HG03159 (cell line): Measurements from ENCODE around the gene FOXE1.

Experiments used
- ATAC-seq: cut with Tn5 transposase; IDR thresholded peaks from one replicate; pipeline ENCODE4 v1.9.1; 2021; ENCODE audit warnings: mild to moderate bottlenecking, moderate library complexity; ENCODE audit not compliant: unreplicated experiment

Gene FOXE1

GRCh38 chr9:97853056-97853843 lies at the start of gene FOXE1:
FOXE1 (plus strand) TSS chr9:97853226; CDS start chr9:97853915, 689 bp downstream.
- no peak for ATAC-seq

GRCh38 chr9:97804059-97804365 lies 49.0 kb upstream of the FOXE1 start:
- ATAC-seq, result no peak

DNA sequence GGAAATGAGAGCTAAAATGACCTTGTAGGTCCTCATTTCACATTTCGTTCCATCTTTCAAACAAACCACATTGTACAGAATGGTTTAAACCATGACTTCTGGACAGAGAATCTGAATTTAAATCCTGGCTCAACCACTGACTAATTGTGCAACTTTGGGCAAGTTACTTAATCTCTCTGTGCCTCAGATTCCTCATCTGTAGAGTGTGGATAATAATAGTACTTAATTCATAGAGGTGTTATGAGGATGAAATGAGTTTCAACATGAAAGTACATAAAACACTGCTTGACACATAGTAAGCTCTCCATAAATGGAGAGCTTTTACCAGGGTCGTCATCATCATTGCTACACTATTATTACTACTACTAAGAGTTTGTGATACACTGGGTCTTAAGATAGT lies 46.3 kb upstream of the FOXE1 start:
- ATAC-seq, result no peak

DNA sequence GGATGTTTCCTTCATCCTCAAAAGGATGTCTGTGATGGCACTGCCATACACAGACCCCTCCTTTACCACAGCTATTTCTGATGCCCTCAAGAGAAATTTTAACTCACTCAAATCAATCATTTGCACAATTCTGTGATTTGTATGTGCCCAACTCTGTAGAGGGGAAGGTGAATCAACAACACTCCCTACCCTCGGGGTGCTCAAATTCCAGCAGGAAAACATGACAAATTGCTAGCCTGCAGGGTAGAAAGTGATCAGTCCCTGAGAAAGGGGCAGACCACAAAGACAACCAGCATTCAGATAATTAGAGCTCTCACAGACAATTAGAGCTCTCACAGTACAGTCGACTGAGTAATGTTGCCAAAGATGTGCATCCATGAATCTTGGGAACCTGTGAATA lies 45.3 kb upstream of the FOXE1 start:
- no peak for ATAC-seq

GRCh38 chr9:97808415-97808814 lies 44.6 kb upstream of the FOXE1 start:
- ATAC-seq, result no peak

- ATAC-seq, result no peak
These were observed 44.1 kb upstream of the FOXE1 start for GRCh38 chr9:97808972-97809371.

GRCh38 chr9:97809666-97810344 lies 43.2 kb upstream of the FOXE1 start:
- no peak for ATAC-seq

DNA sequence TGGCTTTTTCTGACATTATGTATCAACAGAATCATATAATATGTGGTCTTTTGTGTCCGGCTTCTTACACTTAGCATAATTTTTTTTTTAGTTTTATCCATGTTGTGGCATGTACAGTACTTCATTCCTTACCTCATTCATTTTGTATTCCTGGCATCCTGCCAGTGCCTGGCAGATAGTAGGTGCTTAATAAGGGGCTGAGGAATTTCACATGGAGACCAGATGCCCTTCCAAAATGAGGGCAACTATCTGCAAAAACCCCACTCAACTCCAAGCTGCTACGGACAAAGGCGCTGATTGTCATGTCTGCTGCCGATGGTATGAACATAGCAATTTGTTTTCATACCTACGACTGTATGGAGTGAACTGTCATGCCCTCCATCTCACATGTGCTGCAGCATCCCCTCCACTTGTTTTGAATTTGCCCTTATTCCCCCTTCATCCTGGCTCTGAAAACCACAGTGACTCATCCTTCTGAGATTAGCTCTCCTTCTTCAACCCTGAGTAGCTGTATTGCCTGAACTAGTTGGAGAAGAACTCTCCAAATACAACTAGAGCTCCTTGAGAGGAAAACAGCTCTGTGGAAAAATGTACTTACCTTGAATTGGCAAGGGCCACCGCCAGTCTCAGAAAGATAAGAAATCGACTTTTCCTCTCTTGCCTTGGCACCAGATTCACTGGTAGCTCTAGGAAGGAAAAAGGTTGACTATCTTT lies 41.3 kb upstream of the FOXE1 start:
- ATAC-seq, result no peak

GRCh38 chr9:97812247-97812543 lies 40.8 kb upstream of the FOXE1 start:
- ATAC-seq, result no peak

DNA sequence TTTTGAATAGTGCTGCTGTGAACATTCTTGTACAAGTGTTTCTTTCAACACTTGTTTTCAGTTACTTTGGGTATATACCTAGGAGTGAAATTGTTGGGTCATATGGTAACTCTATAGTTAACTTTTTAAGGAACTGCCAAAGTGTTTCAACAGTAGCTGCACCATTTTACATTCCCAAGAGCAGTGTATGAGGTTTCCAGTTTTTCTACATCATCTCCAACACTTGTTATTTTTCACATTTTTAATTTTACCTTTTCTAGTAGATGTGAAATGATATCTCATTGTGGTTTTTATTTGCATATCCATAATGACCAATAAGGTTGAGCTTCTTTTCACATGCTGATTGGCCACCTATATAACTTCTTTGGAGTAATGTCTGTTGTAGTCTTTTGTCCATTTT lies 40.0 kb upstream of the FOXE1 start:
- ATAC-seq, result no peak

GRCh38 chr9:97819735-97820134 lies 33.3 kb upstream of the FOXE1 start:
- ATAC-seq, result no peak

DNA sequence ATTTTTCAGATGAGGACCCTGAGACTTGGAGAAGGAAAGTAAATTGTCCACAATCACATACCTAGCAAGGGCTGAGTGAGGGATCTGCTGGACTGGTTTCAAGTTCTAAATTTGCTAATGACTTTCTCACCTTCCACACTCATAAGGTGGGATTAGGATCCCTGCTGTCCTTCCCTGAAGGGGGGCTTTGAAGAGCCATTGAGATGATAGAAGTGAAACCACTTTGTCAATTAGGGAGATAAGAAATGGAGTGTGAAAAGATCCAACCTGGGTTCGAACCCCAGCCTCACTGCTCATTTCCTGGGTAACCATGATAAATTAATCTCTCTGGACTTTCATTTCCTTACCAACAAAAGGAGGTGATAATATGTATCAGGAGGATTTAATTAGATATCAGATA lies 32.7 kb upstream of the FOXE1 start:
- no peak for ATAC-seq

- no peak for ATAC-seq
These were observed 21.9 kb upstream of the FOXE1 start for GRCh38 chr9:97830884-97831829.

DNA sequence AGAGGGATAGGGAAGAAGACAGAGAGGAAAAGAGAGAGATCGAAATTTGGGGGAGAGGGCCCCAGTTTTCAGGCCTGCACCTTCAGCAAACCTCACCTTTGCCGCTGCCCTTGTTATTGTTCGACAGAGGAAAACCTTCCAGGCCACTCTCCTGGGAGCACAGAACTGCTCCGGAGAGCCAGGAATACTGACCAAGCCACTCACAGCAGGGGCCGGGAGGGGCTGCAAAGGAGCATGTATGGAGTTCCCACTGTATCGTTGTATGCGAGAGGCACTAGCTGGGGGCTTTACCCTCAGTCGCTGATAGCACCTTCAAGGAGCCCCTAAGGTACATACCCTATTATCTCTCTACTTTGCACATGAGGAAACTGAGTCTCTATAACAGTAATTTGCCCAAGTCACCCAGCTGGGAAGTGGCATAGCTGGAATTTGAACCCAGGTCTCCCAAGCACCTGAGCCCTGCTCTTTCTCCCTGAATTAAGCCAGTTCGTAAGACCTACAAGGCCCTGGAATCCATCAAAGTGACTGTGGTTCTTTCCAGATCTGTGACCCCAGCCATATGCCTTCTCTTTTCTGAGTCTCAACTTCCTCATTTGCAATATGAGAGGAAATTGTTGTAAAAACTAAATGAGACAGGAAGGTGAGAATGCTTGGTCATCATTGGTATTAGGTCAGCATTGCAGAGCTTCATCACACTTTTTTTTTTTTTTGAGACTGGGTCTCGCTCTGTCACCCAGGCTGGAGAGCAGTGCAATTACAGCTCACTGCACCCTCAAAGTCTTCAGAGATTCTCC lies 21.0 kb upstream of the FOXE1 start:
- ATAC-seq, result no peak

DNA sequence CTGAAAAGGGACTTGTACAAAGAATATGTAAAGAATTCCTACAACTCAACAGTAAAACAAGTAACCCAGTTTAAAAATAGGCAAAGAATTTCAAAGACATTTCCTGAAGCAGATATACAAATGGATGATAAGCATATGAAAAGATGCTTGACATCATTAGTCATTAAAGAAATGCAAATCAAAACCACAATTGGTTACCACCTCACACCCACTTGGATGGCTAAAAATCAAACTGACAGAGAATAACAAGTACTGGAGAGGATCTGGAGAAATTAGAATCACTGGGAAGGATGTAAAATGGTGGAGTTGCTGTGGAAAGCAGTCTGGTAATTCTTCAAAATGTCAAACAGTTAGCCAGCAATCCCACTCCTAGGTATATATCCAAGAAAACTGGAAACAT lies 12.5 kb upstream of the FOXE1 start:
- no peak for ATAC-seq

DNA sequence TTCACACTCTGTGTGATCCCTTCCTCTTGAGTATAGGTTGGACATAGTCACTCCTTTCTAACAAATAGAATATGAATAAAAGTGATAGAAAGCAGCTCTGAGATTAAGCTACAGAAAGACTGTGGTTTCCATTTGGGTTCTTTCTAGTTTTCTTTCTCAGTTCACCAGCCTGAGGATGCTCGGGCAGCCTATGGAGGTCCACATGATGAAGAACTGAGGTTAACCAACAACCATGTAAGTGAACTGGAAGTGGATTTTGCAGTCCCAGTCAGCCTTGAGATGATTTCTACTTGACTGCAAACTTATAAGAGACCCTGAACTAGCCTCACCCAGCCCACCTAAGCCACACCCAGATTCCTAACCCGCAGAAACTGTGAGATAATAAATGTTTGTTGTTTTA lies 10.1 kb upstream of the FOXE1 start:
- ATAC-seq, result no peak

DNA sequence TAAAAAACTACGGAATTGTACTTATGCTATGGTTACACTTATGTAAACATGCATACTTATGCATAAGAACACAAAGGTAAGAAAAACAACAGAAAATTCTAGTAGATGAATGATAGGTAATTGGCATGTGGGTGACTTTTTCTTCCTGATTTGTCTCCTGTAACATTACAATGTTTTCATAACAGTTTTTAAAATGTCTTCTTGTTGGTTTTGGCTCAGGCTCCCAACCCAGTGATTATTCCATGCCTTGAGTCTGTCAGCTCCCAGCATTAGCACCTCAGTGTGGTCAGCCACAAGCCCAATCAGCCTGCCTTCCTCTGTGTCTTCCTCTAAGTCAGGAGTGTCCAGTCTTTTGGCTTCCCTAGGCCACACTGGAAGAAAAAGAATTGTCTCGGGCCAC lies 7.9 kb upstream of the FOXE1 start:
- no peak for ATAC-seq

DNA sequence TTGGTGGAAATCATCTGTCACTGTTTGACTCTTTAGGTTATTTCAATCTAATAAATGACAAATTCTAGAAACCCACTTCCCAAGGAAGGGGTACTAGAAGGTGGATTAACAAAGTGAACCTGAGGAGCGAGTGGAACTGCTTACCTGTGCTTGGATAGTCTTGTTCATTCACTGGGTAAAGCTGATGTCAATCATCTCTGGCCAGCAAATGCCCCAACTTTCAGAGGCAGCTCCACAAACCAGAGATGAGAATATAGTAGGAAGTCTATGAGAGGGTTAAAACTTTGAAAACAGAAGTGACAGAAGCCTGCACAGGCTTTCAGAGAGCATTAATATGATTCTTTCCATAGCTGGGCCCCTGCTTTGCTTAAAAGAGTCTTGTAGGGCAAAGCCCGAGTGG lies 7.3 kb upstream of the FOXE1 start:
- ATAC-seq, result no peak

DNA sequence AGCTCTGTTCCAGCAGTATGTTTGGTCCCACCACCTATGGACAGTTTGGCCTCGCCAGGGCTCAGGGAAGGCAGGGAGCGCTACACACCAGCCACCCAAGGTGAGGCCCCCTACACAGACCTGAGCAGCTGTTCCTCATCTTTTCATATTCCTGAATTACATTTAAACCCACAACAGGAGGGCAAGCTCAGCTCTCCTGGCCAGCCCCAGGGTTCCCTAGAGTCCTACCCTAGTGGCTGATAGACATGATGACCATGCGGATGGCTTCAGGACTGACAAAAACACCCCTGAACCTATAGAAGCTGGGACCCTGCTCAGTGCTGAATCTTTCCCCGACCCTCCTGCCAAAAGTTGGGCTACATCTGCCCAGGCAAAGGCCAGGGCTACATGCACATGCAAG lies 6.7 kb upstream of the FOXE1 start:
- ATAC-seq, result no peak

DNA sequence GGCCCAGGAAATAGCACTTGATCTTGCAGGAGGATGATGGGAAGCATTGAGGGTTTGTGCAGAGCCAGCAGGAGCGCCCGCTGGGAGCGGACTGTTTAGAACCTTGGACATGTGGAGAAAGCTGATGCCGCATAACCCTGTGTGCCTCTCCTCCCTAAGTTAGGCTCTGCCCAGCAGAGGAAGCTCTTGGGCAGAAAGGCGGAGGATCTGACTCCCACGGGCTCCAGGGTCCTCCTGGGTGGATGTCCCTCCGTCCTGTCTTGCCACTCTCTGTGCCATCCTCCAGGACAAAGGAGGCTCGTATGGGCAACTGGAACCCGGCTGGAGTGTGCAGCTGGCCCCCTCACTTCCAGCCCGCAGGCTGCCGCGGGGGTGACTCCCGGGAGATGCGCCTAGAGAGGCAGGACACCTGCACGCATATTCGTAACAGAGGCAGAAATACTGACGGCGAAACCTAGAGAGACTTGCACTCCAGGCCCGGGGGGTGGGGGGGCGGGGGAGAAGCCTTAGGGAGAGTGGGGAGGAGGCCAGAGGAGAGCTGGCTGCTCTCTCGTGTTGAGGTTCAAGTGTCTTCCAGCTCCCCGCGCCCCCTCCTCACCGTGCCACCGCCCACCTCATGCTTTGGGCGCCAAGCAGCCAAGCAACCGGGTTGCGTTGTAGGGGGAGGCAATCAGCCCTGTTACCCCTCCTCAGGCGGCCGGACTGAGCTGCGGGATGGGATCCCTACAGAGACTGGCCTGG lies 5.4 kb upstream of the FOXE1 start:
- ATAC-seq, result no peak
